ENCODE data around the gene BSN.
A peak's percentile ranks its signal among the peaks of the same experiment; 100 is the strongest.

Gene BSN

GRCh38 chr3:49669352-49669751 lies 115.1 kb downstream of the BSN start:
- Histone ChIP-seq H3K9ac (ENCODE audit: low read length) (no peak overlapping the region), H3K79me2 (ENCODE audit: low read length) (peaks cover 13% of the 10 kb centered on the region), H4K20me1 (ENCODE audit: insufficient read depth, low read length) (peaks cover 4% of the 10 kb centered on the region; the same call in 1 of the 2 replicates), H3K36me3 (replicated peaks; ENCODE audit: low read depth, low read length) (no peaks in the 10 kb centered on the region), H2AFZ (ENCODE audit: low read depth, low read length) (no peak overlapping the region), H3K4me2 (ENCODE audit: low read length) (no peak overlapping the region), H3K4me1 (ENCODE audit: low read length) (peaks cover 5% of the 10 kb centered on the region; the same call in 1 of the 2 replicates), H3K9me3 (ENCODE audit: insufficient read depth, low read length) (no peaks in the 10 kb centered on the region), H3K4me3 (ENCODE audit: low read length) (no peak overlapping the region), H3K27ac (ENCODE audit: low read length) (no peak overlapping the region), H3K27me3 (ENCODE audit: low read depth, low read length) (no peaks in the 10 kb centered on the region)
- TF ChIP-seq EZH2phosphoT487 (IDR thresholded peaks at IDR 0.05; ENCODE audit: low read depth): no peak
- TF ChIP-seq CTCF (IDR thresholded peaks at IDR 0.05; ENCODE audit: low read depth, low read length): no peak

- no peak overlapping the region for H3K9ac ChIP-seq (ENCODE audit: low read length)
- peaks cover 28% of the 10 kb centered on the region for H3K79me2 ChIP-seq (ENCODE audit: low read length)
- peaks cover 4% of the 10 kb centered on the region; the same call in 1 of the 2 replicates for H4K20me1 ChIP-seq (ENCODE audit: insufficient read depth, low read length)
- H3K4me2 ChIP-seq (ENCODE audit: low read length): no peak overlapping the region
- H3K27ac ChIP-seq (ENCODE audit: low read length): no peak overlapping the region
- TF ChIP-seq EZH2phosphoT487 (IDR thresholded peaks at IDR 0.05; ENCODE audit: low read depth) (no peak), CTCF (IDR thresholded peaks at IDR 0.05; ENCODE audit: low read depth, low read length) (no peak)
- H3K4me3 ChIP-seq (ENCODE audit: low read length): no peak overlapping the region
- no peaks in the 10 kb centered on the region for H3K9me3 ChIP-seq (ENCODE audit: insufficient read depth, low read length)
- H3K36me3 ChIP-seq (replicated peaks; ENCODE audit: low read depth, low read length): peaks cover 5% of the 10 kb centered on the region
- peaks cover 12% of the 10 kb centered on the region for H3K4me1 ChIP-seq (ENCODE audit: low read length)
- no peaks in the 10 kb centered on the region for H3K27me3 ChIP-seq (ENCODE audit: low read depth, low read length)
- H2AFZ ChIP-seq (ENCODE audit: low read depth, low read length): no peak overlapping the region
Measured at GRCh38 chr3:49670940-49671290, 116.6 kb downstream of the BSN start.

- Histone ChIP-seq H3K27me3 (ENCODE audit: low read depth, low read length) (no peaks in the 10 kb centered on the region), H3K9ac (ENCODE audit: low read length) (no peak overlapping the region), H3K4me2 (ENCODE audit: low read length) (peak overlapping the region; percentile 9; the same call in 1 of the 2 replicates), H2AFZ (ENCODE audit: low read depth, low read length) (no peak overlapping the region), H3K4me1 (ENCODE audit: low read length) (peaks cover 12% of the 10 kb centered on the region), H4K20me1 (ENCODE audit: insufficient read depth, low read length) (peaks cover 4% of the 10 kb centered on the region; the same call in 1 of the 2 replicates), H3K79me2 (ENCODE audit: low read length) (peaks cover 31% of the 10 kb centered on the region), H3K27ac (ENCODE audit: low read length) (0 out of 2 replicates have a peak overlapping the region, but pooled peaks have one; percentile 2), H3K4me3 (ENCODE audit: low read length) (no peak overlapping the region), H3K36me3 (replicated peaks; ENCODE audit: low read depth, low read length) (peaks cover 12% of the 10 kb centered on the region), H3K9me3 (ENCODE audit: insufficient read depth, low read length) (no peaks in the 10 kb centered on the region)
- TF ChIP-seq CTCF (IDR thresholded peaks at IDR 0.05; ENCODE audit: low read depth, low read length) (peak; percentile 86), EZH2phosphoT487 (IDR thresholded peaks at IDR 0.05; ENCODE audit: low read depth) (no peak)
Measured at GRCh38 chr3:49671291-49672288, 117.3 kb downstream of the BSN start.

- peaks cover 12% of the 10 kb centered on the region for H3K4me1 ChIP-seq (ENCODE audit: low read length)
- peaks cover 31% of the 10 kb centered on the region for H3K79me2 ChIP-seq (ENCODE audit: low read length)
- H3K27ac ChIP-seq (ENCODE audit: low read length): peak overlapping the region; percentile 78
- no peaks in the 10 kb centered on the region for H3K27me3 ChIP-seq (ENCODE audit: low read depth, low read length)
- H3K36me3 ChIP-seq (replicated peaks; ENCODE audit: low read depth, low read length): peaks cover 26% of the 10 kb centered on the region
- TF ChIP-seq EZH2phosphoT487 (IDR thresholded peaks at IDR 0.05; ENCODE audit: low read depth): no peak
- TF ChIP-seq CTCF (IDR thresholded peaks at IDR 0.05; ENCODE audit: low read depth, low read length): no peak
- peak overlapping the region; percentile 96 for H3K4me2 ChIP-seq (ENCODE audit: low read length)
- H4K20me1 ChIP-seq (ENCODE audit: insufficient read depth, low read length): peaks cover 4% of the 10 kb centered on the region; the same call in 1 of the 2 replicates
- H3K9ac ChIP-seq (ENCODE audit: low read length): peak overlapping the region; percentile 94
- peak overlapping the region; percentile 51; the same call in 1 of the 2 replicates for H2AFZ ChIP-seq (ENCODE audit: low read depth, low read length)
- H3K9me3 ChIP-seq (ENCODE audit: insufficient read depth, low read length): no peaks in the 10 kb centered on the region
- peak overlapping the region; percentile 95 for H3K4me3 ChIP-seq (ENCODE audit: low read length)
Measured at GRCh38 chr3:49673121-49673714, 118.9 kb downstream of the BSN start.

All from OCI-LY3 (cell line).